ENCODE measurements around the gene PLK1. TPM values are rescaled to one million over a fixed set of nuclear protein-coding genes. Genes with fewer than 3 reads are reported as not detected.
"Not testable (repeated sequence)": the region's sequence is repeated elsewhere in the genome, so short reads cannot be mapped to it uniquely, and the experiment has no call there.

Gene PLK1
- 13.0 TPM for polyA plus RNA-seq
- long read RNA-seq, donor 1, transcript PLK1-201 (10 exons, 2,227 nt), result major isoform, 5 of 5 reads
- long read RNA-seq, donor 1, partial matches to known transcripts, result 0 of 5 reads
- long read RNA-seq, donor 1, other reads (novel, unspliced or antisense), result 0 of 5 reads
- long read RNA-seq, donor 2, full-length matches to known transcripts, result 4 of 4 reads
- long read RNA-seq, donor 2, partial matches to known transcripts, result 0 of 4 reads
- long read RNA-seq, donor 2, other reads (novel, unspliced or antisense), result 0 of 4 reads
- long read RNA-seq, donor 3, result 0 reads
- long read RNA-seq, donor 4, result 0 reads
- long read RNA-seq, donor 5, full-length matches to known transcripts, result 4 of 4 reads
- long read RNA-seq, donor 5, partial matches to known transcripts, result 0 of 4 reads
- long read RNA-seq, donor 5, other reads (novel, unspliced or antisense), result 0 of 4 reads
- long read RNA-seq, donor 6, partial matches to known transcripts, result 0 of 3 reads
- long read RNA-seq, donor 6, other reads (novel, unspliced or antisense), result 0 of 3 reads
- long read RNA-seq, donor 7, partial matches to known transcripts, result 0 of 3 reads
- long read RNA-seq, donor 7, other reads (novel, unspliced or antisense), result 0 of 3 reads
- long read RNA-seq, donor 8, transcript PLK1-201 (10 exons, 2,227 nt), result major isoform, 7 of 7 reads
- long read RNA-seq, donor 8, partial matches to known transcripts, result 0 of 7 reads
- long read RNA-seq, donor 8, other reads (novel, unspliced or antisense), result 0 of 7 reads
- long read RNA-seq, donor 9, partial matches to known transcripts, result 0 of 2 reads
- long read RNA-seq, donor 9, other reads (novel, unspliced or antisense), result 0 of 2 reads
- long read RNA-seq, donor 10, transcript PLK1-201 (10 exons, 2,227 nt), result major isoform, 5 of 5 reads
- long read RNA-seq, donor 10, partial matches to known transcripts, result 0 of 5 reads
- long read RNA-seq, donor 10, other reads (novel, unspliced or antisense), result 0 of 5 reads
- long read RNA-seq, donor 11, full-length matches to known transcripts, result 6 of 6 reads
- long read RNA-seq, donor 11, partial matches to known transcripts, result 0 of 6 reads
- long read RNA-seq, donor 11, other reads (novel, unspliced or antisense), result 0 of 6 reads

DNA sequence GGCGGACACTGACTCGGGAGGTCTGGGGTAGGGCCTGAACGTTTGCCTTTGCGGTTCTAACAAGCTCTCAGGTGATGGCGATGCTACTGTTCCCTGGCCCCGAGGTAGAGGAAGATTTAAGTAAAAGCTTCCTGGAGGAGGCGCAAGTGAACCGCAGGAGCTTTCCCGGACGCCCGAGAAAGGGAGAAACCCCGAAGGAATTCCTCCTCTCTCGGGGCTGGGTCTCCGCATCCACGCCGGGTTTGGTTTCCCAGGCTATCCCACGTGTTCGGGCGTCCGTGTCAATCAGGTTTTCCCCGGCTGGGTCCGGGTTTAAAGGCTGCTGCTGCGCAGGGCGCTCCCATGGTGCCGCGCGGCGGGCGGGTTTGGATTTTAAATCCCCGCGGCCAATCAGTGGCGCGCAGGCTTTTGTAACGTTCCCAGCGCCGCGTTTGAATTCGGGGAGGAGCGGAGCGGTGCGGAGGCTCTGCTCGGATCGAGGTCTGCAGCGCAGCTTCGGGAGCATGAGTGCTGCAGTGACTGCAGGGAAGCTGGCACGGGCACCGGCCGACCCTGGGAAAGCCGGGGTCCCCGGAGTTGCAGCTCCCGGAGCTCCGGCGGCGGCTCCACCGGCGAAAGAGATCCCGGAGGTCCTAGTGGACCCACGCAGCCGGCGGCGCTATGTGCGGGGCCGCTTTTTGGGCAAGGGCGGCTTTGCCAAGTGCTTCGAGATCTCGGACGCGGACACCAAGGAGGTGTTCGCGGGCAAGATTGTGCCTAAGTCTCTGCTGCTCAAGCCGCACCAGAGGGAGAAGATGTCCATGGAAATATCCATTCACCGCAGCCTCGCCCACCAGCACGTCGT is at the start of gene PLK1:
Gene PLK1 (plus strand): TSS at position 460 of the 844 bp plus-strand sequence. CDS start 44 bp downstream, at position 504.
- H3K36me3 ChIP-seq (ENCODE audit: control insufficient read depth, insufficient read depth, low read length), result peaks cover 32% of the 10 kb centered on the region
- H3K27ac ChIP-seq (ENCODE audit: low read length), result peak within 1 kb of the TSS; percentile 51
- WGBS (ENCODE audit: insufficient coverage, low lambda C conversion rate), result no CpG with 5 or more reads among the region's 75 CpGs

DNA sequence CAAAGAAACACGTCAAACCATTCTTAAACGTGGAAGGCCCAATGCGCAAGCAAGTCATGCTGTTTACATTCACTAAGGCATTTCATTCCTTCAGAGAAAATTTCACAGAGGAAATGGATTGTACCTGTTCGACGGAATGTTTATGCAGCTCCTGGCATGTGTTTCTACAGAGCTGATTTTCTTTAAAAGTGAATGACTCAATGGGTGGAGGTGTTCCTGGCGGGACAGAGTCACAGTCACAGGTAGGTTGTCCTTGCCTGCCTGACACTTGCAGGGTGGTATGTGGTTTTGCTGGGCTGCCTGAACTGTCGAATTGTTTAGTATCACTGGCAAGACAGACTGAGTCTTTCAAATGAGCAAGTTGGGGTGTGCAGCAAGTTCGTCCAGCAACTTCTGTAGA is 49.2 kb upstream of the PLK1 start:
- H3K27ac ChIP-seq (ENCODE audit: low read length), result no peak overlapping the region
- no peak for DNase-seq
- 87% methylated on average over 2 of the region's 8 CpGs for WGBS (ENCODE audit: insufficient coverage, low lambda C conversion rate)
- no peaks in the 10 kb centered on the region for H3K9me3 ChIP-seq (ENCODE audit: control insufficient read depth, low read depth, low read length)
- no peaks in the 10 kb centered on the region for H3K4me1 ChIP-seq (ENCODE audit: control insufficient read depth, insufficient read depth, low read length)
- no peak overlapping the region for H3K4me3 ChIP-seq (ENCODE audit: low read length)
- no peaks in the 10 kb centered on the region for H3K27me3 ChIP-seq (ENCODE audit: control insufficient read depth, insufficient read depth, low read length)
- H3K36me3 ChIP-seq (ENCODE audit: control insufficient read depth, insufficient read depth, low read length), result peaks cover 49% of the 10 kb centered on the region

More for the DNA sequence above, at the start of gene PLK1:
- peak; percentile 71 to 86 for DNase-seq
- H3K27me3 ChIP-seq (ENCODE audit: control insufficient read depth, insufficient read depth, low read length), result no peaks in the 10 kb centered on the region
- H3K4me1 ChIP-seq (ENCODE audit: control insufficient read depth, insufficient read depth, low read length), result peaks cover 29% of the 10 kb centered on the region
- peak within 1 kb of the TSS; percentile 67 for H3K4me3 ChIP-seq (ENCODE audit: low read length)
- H3K9me3 ChIP-seq (ENCODE audit: control insufficient read depth, low read depth, low read length), result no peaks in the 10 kb centered on the region

GRCh38 chr16:23631874-23632273 is 46.8 kb upstream of the PLK1 start:
- not testable (repeated sequence) for H3K27ac ChIP-seq (ENCODE audit: low read length); H3K27me3 ChIP-seq (ENCODE audit: control insufficient read depth, insufficient read depth, low read length); H3K9me3 ChIP-seq (ENCODE audit: control insufficient read depth, low read depth, low read length); DNase-seq; H3K4me1 ChIP-seq (ENCODE audit: control insufficient read depth, insufficient read depth, low read length); H3K4me3 ChIP-seq (ENCODE audit: low read length)
- no CpG with 5 or more reads among the region's 3 CpGs for WGBS (ENCODE audit: insufficient coverage, low lambda C conversion rate)
- H3K36me3 ChIP-seq (ENCODE audit: control insufficient read depth, insufficient read depth, low read length), result peaks cover 47% of the 10 kb centered on the region

DNA sequence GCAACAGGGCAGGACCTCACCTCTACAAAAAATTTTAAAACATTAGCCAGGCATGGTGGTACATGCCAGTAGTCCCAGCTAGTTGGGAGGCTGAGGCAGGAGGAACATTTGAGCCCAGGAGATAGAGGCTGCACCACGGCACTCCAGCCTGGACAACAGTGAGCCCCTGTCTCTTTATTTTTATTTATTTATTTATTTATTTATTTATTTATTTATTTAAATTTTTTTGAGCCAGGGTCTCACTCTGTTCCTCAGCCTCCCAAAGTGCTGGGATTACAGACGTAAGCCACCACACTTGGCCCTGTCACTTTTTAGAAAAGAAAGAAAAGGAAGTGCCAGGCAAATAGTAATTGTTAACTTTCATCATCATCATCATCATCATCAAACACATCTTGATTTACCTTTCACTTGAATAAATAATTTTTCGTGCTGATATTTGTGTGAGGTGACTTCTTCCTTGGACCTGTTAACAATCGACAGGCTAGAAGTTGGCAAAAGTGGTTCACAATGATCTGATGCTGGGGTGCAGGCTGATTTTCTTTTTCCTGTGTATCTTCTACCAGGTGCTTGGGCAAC is 44.1 kb upstream of the PLK1 start:
- no CpG with 5 or more reads among the region's 4 CpGs for WGBS (ENCODE audit: insufficient coverage, low lambda C conversion rate)
- DNase-seq, result no peak
- Histone ChIP-seq H3K4me3 (ENCODE audit: low read length) (no peak overlapping the region), H3K9me3 (ENCODE audit: control insufficient read depth, low read depth, low read length) (no peaks in the 10 kb centered on the region), H3K4me1 (ENCODE audit: control insufficient read depth, insufficient read depth, low read length) (no peaks in the 10 kb centered on the region), H3K27me3 (ENCODE audit: control insufficient read depth, insufficient read depth, low read length) (no peaks in the 10 kb centered on the region), H3K27ac (ENCODE audit: low read length) (no peak overlapping the region), H3K36me3 (ENCODE audit: control insufficient read depth, insufficient read depth, low read length) (peaks cover 35% of the 10 kb centered on the region)

- no peak overlapping the region for H3K27ac ChIP-seq (ENCODE audit: low read length)
These were observed 42.7 kb upstream of the PLK1 start for GRCh38 chr16:23635958-23636357.

GRCh38 chr16:23640615-23640930 is 38.1 kb upstream of the PLK1 start:
- Histone ChIP-seq H3K36me3 (ENCODE audit: control insufficient read depth, insufficient read depth, low read length) (peaks cover 22% of the 10 kb centered on the region), H3K4me3 (ENCODE audit: low read length) (peak overlapping the region; percentile 97), H3K27me3 (ENCODE audit: control insufficient read depth, insufficient read depth, low read length) (no peaks in the 10 kb centered on the region), H3K9me3 (ENCODE audit: control insufficient read depth, low read depth, low read length) (no peaks in the 10 kb centered on the region), H3K4me1 (ENCODE audit: control insufficient read depth, insufficient read depth, low read length) (peaks cover 8% of the 10 kb centered on the region), H3K27ac (ENCODE audit: low read length) (peak overlapping the region; percentile 88)
- 0% methylated on average over 1 of the region's 8 CpGs for WGBS (ENCODE audit: insufficient coverage, low lambda C conversion rate)
- no peak for DNase-seq

More at GRCh38 chr16:23635958-23636357, 42.7 kb upstream of the PLK1 start:
- H3K4me3 ChIP-seq (ENCODE audit: low read length), result no peak overlapping the region
- H3K36me3 ChIP-seq (ENCODE audit: control insufficient read depth, insufficient read depth, low read length), result peaks cover 29% of the 10 kb centered on the region
- DNase-seq, result no peak
- peaks cover 3% of the 10 kb centered on the region for H3K4me1 ChIP-seq (ENCODE audit: control insufficient read depth, insufficient read depth, low read length)
- H3K9me3 ChIP-seq (ENCODE audit: control insufficient read depth, low read depth, low read length), result no peaks in the 10 kb centered on the region
- H3K27me3 ChIP-seq (ENCODE audit: control insufficient read depth, insufficient read depth, low read length), result no peaks in the 10 kb centered on the region

DNA sequence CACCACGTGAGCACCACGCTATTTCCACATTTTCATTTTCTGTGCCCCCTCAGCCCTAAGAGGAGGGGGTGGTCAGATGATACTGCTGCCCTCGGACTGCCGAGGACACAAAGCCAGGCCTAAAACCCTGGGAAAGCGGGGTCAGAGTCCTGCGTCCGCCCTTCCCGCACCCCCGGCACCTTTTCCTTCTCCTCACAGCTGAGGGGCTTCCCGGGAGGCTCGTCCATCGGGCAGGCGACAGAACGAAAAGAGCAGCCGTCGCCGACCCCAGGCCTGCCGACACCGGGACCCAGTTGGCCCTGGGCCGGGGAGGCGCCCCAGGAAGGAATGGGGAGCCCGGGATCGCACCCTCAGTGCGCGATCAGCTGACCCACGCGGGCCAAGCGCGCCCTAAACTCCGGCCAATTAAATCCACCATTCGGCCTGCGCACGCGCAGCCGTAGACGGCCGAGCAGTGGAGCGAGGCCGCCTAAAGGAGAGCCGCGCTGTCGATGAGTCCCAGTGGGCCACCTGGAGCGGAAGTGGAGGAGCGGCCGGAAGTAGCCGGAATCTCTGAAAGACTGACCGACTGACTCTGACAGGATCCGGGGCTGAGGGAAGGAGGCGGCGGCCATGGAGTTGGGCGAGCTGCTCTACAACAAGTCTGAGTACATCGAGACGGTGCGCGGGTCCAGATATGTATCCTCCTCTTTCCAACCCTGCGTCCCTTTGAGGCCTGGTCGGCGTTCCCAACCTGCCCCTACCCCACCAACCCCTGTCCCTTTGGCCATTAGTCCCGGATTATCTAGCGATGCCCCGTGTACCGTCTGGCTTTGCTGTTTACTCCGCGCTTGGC is 37.5 kb upstream of the PLK1 start, which contains the start of the genes DCTN5 and PALB2:
Gene DCTN5 (plus strand): TSS at position 536 of the 835 bp plus-strand sequence. CDS start 77 bp downstream, at position 613.
Gene PALB2 (minus strand): TSS at position 380 of the 835 bp plus-strand sequence. CDS start 153 bp downstream, at position 227.
- Histone ChIP-seq H3K27me3 (ENCODE audit: control insufficient read depth, insufficient read depth, low read length) (no peaks in the 10 kb centered on the region), H3K4me3 (ENCODE audit: low read length) (peak within 1 kb of the TSS; percentile 97), H3K9me3 (ENCODE audit: control insufficient read depth, low read depth, low read length) (no peaks in the 10 kb centered on the region), H3K36me3 (ENCODE audit: control insufficient read depth, insufficient read depth, low read length) (peaks cover 22% of the 10 kb centered on the region), H3K4me1 (ENCODE audit: control insufficient read depth, insufficient read depth, low read length) (peaks cover 8% of the 10 kb centered on the region), H3K27ac (ENCODE audit: low read length) (peak within 1 kb of the TSS; percentile 88)
- peak; percentile 93 to 95 for DNase-seq
- WGBS (ENCODE audit: insufficient coverage, low lambda C conversion rate), result no CpG with 5 or more reads among the region's 64 CpGs

- Histone ChIP-seq H3K27ac (ENCODE audit: low read length) (no peak overlapping the region), H3K36me3 (ENCODE audit: control insufficient read depth, insufficient read depth, low read length) (peaks cover 25% of the 10 kb centered on the region), H3K4me3 (ENCODE audit: low read length) (peak overlapping the region; percentile 97), H3K4me1 (ENCODE audit: control insufficient read depth, insufficient read depth, low read length) (peaks cover 8% of the 10 kb centered on the region), H3K9me3 (ENCODE audit: control insufficient read depth, low read depth, low read length) (no peaks in the 10 kb centered on the region), H3K27me3 (ENCODE audit: control insufficient read depth, insufficient read depth, low read length) (no peaks in the 10 kb centered on the region)
- WGBS (ENCODE audit: insufficient coverage, low lambda C conversion rate), result 62% methylated on average over 8 of the region's 14 CpGs
- no peak for DNase-seq
These were observed 36.4 kb upstream of the PLK1 start for GRCh38 chr16:23642246-23642774.
